Measurements from ENCODE around the gene FXR2. TPM values are rescaled to one million over a fixed set of nuclear protein-coding genes. Genes with fewer than 3 reads are reported as not detected.
A peak's percentile ranks its signal among the peaks of the same experiment; 100 is the strongest.

Gene FXR2
- total and polyA plus RNA-seq, 9 of the 15 experiments (the other 6 are each of a cell fraction or from before 2014, with no cell fraction given): 2.0 to 49.3 (median 24.5) TPM

DNA sequence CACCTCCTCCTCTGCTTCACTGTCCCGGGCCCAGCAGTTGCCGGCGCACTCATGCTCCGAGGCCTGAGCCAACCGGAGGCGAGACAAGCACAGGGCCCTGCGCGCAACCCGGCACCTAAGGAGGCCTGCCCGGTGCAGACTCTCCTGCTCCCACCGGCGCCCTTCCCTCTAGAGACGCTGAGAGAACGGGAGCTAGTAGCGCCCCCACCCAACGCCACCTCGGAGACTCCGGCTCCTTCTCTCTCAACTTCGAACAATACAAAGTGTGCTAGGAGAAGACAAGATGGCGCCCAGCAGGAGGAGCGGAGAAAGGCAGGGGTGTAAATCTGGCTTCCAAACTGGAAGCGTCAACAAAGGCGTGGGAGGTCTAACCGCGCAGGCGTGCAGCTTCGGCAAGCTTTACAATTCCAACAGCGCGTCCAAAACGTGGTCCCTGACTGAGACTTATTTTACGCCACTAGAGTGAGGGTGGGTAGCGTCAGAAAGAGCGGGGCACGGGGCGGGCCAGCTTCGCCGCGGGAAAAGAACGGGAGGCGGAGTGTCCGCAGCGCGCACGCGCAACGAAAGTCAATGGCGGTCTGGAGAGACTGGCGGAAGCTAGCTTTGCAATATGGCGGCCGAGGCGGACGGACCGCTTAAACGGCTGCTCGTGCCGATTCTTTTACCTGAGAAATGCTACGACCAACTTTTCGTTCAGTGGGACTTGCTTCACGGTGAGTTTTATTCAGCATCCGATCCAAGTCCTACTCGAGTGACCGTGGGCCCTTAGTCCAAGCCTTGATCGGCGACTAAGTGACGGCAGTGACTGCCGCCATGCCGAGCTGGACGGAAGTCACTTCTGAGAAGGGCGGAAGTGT is 31.2 kb downstream of the FXR2 start, which contains the start of gene MPDU1 (continued):
- TF ChIP-seq, protein P1, sequence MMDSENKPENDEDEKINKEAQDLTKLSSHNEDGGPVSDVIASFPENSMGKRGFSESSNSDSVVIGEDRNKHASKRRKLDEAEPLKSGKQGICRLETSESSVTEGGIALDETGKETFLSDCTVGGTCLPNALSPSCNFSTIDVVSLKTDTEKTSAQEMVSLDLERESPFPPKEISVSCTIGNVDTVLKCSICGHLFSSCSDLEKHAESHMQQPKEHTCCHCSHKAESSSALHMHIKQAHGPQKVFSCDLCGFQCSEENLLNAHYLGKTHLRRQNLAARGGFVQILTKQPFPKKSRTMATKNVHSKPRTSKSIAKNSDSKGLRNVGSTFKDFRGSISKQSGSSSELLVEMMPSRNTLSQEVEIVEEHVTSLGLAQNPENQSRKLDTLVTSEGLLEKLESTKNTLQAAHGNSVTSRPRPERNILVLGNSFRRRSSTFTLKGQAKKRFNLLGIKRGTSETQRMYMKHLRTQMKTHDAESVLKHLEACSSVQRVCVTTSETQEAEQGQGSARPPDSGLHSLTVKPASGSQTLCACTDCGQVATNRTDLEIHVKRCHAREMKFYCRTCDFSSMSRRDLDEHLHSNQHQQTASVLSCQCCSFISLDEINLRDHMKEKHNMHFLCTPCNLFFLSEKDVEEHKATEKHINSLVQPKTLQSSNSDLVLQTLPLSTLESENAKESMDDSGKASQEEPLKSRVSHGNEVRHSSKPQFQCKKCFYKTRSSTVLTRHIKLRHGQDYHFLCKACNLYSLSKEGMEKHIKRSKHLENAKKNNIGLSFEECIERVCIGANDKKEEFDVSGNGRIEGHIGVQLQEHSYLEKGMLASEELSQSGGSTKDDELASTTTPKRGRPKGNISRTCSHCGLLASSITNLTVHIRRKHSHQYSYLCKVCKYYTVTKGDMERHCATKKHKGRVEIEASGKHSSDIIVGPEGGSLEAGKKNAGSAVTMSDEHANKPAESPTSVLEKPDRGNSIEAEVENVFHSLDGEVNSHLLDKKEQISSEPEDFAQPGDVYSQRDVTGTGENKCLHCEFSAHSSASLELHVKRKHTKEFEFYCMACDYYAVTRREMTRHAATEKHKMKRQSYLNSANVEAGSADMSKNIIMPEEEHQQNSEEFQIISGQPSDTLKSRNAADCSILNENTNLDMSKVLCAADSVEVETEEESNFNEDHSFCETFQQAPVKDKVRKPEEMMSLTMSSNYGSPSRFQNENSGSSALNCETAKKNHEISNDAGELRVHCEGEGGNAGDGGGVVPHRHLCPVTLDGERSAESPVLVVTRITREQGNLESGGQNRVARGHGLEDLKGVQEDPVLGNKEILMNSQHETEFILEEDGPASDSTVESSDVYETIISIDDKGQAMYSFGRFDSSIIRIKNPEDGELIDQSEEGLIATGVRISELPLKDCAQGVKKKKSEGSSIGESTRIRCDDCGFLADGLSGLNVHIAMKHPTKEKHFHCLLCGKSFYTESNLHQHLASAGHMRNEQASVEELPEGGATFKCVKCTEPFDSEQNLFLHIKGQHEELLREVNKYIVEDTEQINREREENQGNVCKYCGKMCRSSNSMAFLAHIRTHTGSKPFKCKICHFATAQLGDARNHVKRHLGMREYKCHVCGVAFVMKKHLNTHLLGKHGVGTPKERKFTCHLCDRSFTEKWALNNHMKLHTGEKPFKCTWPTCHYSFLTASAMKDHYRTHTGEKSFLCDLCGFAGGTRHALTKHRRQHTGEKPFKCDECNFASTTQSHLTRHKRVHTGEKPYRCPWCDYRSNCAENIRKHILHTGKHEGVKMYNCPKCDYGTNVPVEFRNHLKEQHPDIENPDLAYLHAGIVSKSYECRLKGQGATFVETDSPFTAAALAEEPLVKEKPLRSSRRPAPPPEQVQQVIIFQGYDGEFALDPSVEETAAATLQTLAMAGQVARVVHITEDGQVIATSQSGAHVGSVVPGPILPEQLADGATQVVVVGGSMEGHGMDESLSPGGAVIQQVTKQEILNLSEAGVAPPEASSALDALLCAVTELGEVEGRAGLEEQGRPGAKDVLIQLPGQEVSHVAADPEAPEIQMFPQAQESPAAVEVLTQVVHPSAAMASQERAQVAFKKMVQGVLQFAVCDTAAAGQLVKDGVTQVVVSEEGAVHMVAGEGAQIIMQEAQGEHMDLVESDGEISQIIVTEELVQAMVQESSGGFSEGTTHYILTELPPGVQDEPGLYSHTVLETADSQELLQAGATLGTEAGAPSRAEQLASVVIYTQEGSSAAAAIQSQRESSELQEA (IDR thresholded peaks at IDR 0.05; ENCODE audit: low read depth): peak; percentile 37; the same call in 1 of the 2 replicates
- TF ChIP-seq HSF4 (CRISPR knock-in tag; IDR thresholded peaks at IDR 0.05; ENCODE audit: borderline replicate concordance) (no peak), ZKSCAN3 (CRISPR knock-in tag; IDR thresholded peaks at IDR 0.05) (no peak), PCBP1 (IDR thresholded peaks at IDR 0.05; ENCODE audit: low read depth, low read length, poor library complexity, severe bottlenecking) (no peak), MEIS2 (IDR thresholded peaks at IDR 0.05; ENCODE audit: partially characterized antibody) (peak; percentile 88), HMG20B (CRISPR knock-in tag; IDR thresholded peaks at IDR 0.05) (no peak), TCF7L2 (IDR thresholded peaks at IDR 0.05; ENCODE audit: low read depth, low read length) (peak; percentile 52; the same call in 1 of the 2 replicates), ZZZ3 (IDR thresholded peaks at IDR 0.05) (no peak), BMI1 (IDR thresholded peaks at IDR 0.05; ENCODE audit: low read length) (no peak)
- TF ChIP-seq, protein P2, sequence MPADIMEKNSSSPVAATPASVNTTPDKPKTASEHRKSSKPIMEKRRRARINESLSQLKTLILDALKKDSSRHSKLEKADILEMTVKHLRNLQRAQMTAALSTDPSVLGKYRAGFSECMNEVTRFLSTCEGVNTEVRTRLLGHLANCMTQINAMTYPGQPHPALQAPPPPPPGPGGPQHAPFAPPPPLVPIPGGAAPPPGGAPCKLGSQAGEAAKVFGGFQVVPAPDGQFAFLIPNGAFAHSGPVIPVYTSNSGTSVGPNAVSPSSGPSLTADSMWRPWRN (IDR thresholded peaks at IDR 0.05; ENCODE audit: low read depth): no peak
- TF ChIP-seq, protein P3, sequence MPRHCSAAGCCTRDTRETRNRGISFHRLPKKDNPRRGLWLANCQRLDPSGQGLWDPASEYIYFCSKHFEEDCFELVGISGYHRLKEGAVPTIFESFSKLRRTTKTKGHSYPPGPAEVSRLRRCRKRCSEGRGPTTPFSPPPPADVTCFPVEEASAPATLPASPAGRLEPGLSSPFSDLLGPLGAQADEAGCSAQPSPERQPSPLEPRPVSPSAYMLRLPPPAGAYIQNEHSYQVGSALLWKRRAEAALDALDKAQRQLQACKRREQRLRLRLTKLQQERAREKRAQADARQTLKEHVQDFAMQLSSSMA (CRISPR knock-in tag; IDR thresholded peaks at IDR 0.05): peak; percentile 47; the same call in 1 of the 2 replicates
- TF ChIP-seq, protein P4, sequence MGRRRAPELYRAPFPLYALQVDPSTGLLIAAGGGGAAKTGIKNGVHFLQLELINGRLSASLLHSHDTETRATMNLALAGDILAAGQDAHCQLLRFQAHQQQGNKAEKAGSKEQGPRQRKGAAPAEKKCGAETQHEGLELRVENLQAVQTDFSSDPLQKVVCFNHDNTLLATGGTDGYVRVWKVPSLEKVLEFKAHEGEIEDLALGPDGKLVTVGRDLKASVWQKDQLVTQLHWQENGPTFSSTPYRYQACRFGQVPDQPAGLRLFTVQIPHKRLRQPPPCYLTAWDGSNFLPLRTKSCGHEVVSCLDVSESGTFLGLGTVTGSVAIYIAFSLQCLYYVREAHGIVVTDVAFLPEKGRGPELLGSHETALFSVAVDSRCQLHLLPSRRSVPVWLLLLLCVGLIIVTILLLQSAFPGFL (CRISPR knock-in tag; IDR thresholded peaks at IDR 0.05): no peak
- TF ChIP-seq, protein P5, sequence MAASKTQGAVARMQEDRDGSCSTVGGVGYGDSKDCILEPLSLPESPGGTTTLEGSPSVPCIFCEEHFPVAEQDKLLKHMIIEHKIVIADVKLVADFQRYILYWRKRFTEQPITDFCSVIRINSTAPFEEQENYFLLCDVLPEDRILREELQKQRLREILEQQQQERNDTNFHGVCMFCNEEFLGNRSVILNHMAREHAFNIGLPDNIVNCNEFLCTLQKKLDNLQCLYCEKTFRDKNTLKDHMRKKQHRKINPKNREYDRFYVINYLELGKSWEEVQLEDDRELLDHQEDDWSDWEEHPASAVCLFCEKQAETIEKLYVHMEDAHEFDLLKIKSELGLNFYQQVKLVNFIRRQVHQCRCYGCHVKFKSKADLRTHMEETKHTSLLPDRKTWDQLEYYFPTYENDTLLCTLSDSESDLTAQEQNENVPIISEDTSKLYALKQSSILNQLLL (CRISPR knock-in tag; IDR thresholded peaks at IDR 0.05; ENCODE audit: borderline replicate concordance): no peak
- TF ChIP-seq, protein P6, sequence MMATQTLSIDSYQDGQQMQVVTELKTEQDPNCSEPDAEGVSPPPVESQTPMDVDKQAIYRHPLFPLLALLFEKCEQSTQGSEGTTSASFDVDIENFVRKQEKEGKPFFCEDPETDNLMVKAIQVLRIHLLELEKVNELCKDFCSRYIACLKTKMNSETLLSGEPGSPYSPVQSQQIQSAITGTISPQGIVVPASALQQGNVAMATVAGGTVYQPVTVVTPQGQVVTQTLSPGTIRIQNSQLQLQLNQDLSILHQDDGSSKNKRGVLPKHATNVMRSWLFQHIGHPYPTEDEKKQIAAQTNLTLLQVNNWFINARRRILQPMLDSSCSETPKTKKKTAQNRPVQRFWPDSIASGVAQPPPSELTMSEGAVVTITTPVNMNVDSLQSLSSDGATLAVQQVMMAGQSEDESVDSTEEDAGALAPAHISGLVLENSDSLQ (IDR thresholded peaks at IDR 0.05): peak; percentile 48

Data from K562 (cell line).